K562 (cell line): ENCODE results near the gene ERMP1. TPM values are rescaled to one million over a fixed set of nuclear protein-coding genes. Genes with fewer than 3 reads are reported as not detected.

Experiments used
- MTA2 ChIP-seq: fragments of 450-650 bp; IDR thresholded peaks from 2 replicates; pipeline ENCODE4 v1.6.1; 2016; ENCODE audit warnings: low read depth
- polyA plus RNA-seq, 8 experiments: library from polyadenylated mRNA; depleted of rRNA in 4 of 8; stranded (reverse) in 5 of 8; unstranded in 3 of 8; fragments of >200 nt; fragmentation: Nextera tagmentation in 2 of 8; fragmentation: Illumina TruSeq in 1 of 8; extraction: Ambion mirVana in 2 of 8; extraction: Trizol in 1 of 8; gene quantifications; 2 replicates each; pipeline versions ENCODE4 v1.2.1 to v1.2.3, GENCODE V29; 2011 to 2014; ENCODE audit warnings: inconsistent platforms in 1 of 8, missing spikeins in 1 of 8
- total RNA-seq, 7 experiments: library from RNA; depleted of rRNA in 6 of 7; stranded (reverse); fragments of >200 nt in 6 of 7; fragmentation: Illumina TruSeq in 2 of 7; extraction: Trizol in 2 of 7; gene quantifications; 2 replicates each; pipeline versions ENCODE4 v1.2.1 to v1.2.3, GENCODE V29; 2011 to 2021; ENCODE audit warnings: low replicate concordance in 1 of 7
- TF ChIP-seq, protein P1 (sequence below), 2 experiments: fragments of 450-650 bp in 1 of 2; sonication (generic) in 1 of 2; formaldehyde crosslinking in 1 of 2; IDR thresholded peaks; 2 replicates each; pipeline versions ENCODE4 v1.7.1 to v1.9.0; 2016 to 2022; ENCODE audit warnings: inconsistent platforms in 1 of 2, mild to moderate bottlenecking in 1 of 2, missing genetic modification reagents in 1 of 2

The ERMP1 gene
- total and polyA plus RNA-seq, 9 of the 15 experiments (the other 6 are each of a cell fraction or from before 2014, with no cell fraction given), result 2.5 to 26.3 (median 12.6) TPM

DNA sequence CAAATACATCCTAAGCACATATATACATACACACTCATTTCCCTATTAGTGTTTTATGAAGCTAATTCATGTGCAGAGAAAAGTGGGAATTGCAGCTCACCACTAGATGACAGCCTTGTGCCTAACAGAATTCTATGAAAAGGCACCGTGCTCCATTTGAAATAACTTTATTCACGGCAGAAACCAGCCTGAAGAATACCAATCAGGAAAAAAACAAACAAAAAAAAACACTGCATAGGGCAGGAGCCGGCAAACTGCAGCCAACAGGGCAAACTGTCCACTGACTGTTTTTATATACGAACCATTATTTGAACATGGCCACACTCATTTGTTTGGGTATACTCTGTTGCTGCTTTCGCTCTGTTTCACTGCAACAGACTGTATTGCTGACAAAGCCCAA is 33.6 kb downstream of the ERMP1 start (continued):
- TF ChIP-seq, protein P1, sequence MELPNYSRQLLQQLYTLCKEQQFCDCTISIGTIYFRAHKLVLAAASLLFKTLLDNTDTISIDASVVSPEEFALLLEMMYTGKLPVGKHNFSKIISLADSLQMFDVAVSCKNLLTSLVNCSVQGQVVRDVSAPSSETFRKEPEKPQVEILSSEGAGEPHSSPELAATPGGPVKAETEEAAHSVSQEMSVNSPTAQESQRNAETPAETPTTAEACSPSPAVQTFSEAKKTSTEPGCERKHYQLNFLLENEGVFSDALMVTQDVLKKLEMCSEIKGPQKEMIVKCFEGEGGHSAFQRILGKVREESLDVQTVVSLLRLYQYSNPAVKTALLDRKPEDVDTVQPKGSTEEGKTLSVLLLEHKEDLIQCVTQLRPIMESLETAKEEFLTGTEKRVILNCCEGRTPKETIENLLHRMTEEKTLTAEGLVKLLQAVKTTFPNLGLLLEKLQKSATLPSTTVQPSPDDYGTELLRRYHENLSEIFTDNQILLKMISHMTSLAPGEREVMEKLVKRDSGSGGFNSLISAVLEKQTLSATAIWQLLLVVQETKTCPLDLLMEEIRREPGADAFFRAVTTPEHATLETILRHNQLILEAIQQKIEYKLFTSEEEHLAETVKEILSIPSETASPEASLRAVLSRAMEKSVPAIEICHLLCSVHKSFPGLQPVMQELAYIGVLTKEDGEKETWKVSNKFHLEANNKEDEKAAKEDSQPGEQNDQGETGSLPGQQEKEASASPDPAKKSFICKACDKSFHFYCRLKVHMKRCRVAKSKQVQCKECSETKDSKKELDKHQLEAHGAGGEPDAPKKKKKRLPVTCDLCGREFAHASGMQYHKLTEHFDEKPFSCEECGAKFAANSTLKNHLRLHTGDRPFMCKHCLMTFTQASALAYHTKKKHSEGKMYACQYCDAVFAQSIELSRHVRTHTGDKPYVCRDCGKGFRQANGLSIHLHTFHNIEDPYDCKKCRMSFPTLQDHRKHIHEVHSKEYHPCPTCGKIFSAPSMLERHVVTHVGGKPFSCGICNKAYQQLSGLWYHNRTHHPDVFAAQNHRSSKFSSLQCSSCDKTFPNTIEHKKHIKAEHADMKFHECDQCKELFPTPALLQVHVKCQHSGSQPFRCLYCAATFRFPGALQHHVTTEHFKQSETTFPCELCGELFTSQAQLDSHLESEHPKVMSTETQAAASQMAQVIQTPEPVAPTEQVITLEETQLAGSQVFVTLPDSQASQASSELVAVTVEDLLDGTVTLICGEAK (IDR thresholded peaks at IDR 0.05), result peak; percentile 90
- TF ChIP-seq, protein P1 (CRISPR knock-in tag; IDR thresholded peaks at IDR 0.05), result no peak
- TF ChIP-seq MTA2, result no peak
